ENCODE measurements around the gene CDC42SE1. TPM values are rescaled to one million over a fixed set of nuclear protein-coding genes. Genes with fewer than 3 reads are reported as not detected.
A peak's percentile ranks its signal among the peaks of the same experiment; 100 is the strongest.

Gene CDC42SE1
- total and polyA plus RNA-seq, 9 of the 15 experiments (the other 6 are each of a cell fraction or from before 2014, with no cell fraction given), result 78.1 to 189 (median 114) TPM

- TF ChIP-seq FOXM1 (IDR thresholded peaks at IDR 0.05; ENCODE audit: low read depth), result peak; percentile 7; the same call in 1 of the 2 replicates
- TF ChIP-seq FOXM1 (CRISPR knock-in tag; IDR thresholded peaks at IDR 0.05; ENCODE audit: low read depth), result no peak
- TF ChIP-seq ZNF174 (CRISPR knock-in tag; IDR thresholded peaks at IDR 0.05), result no peak
- TF ChIP-seq ZNF655 (CRISPR knock-in tag; IDR thresholded peaks at IDR 0.05), result no peak
- no peak for TF ChIP-seq TAF15 (IDR thresholded peaks at IDR 0.05; ENCODE audit: low read depth, low read length)
- peak; percentile 82 for TF ChIP-seq PRDM10 (IDR thresholded peaks at IDR 0.05; ENCODE audit: partially characterized antibody)
Measured at GRCh38 chr1:151060007-151060656, 710 bp upstream of the CDC42SE1 start, which contains the start of gene MLLT11 (continued).

Data from K562 (cell line).